ENCODE measurements around the gene GSTO2. TPM values are rescaled to one million over a fixed set of nuclear protein-coding genes. Genes with fewer than 3 reads are reported as not detected.
A peak's percentile ranks its signal among the peaks of the same experiment; 100 is the strongest.

GSTO2 gene
- total RNA-seq, 2 experiments from 2014 or later, result 0.81 to 1.3 TPM

GRCh38 chr10:104347295-104348045, 78.5 kb downstream of the GSTO2 start:
- Mint-ChIP-seq H3K27ac (no peak overlapping the region), H3K27me3 (no peaks in the 10 kb centered on the region), H3K4me3 (no peak overlapping the region), H3K4me1 (peaks cover 13% of the 10 kb centered on the region), H3K36me3 (ENCODE audit: low read depth) (peaks cover 6% of the 10 kb centered on the region), H3K9me3 (peaks cover 8% of the 10 kb centered on the region)
- POLR2A ChIA-PET, result no interaction called here
- CTCF ChIA-PET, result interaction anchor here (0.8 to 3.5 kb wide), 7 partner anchors 9 to 73 kb away, joined by 3 to 20 read pairs (median 8); partner anchors contain the start of gene ITPRIP
- no peak for DNase-seq

GRCh38 chr10:104348601-104349000, 79.6 kb downstream of the GSTO2 start:
- DNase-seq, result no peak
- no peak overlapping the region for H3K4me3 Mint-ChIP-seq
- peaks cover 13% of the 10 kb centered on the region for H3K4me1 Mint-ChIP-seq
- CTCF ChIA-PET, result interaction anchor here (0.8 to 6.0 kb wide), 6 partner anchors 42 to 74 kb away, joined by 3 to 47 read pairs (median 22); no protein-coding TSS in a partner anchor
- H3K27ac Mint-ChIP-seq, result no peak overlapping the region
- POLR2A ChIA-PET, result no interaction called here
- peaks cover 6% of the 10 kb centered on the region for H3K36me3 Mint-ChIP-seq (ENCODE audit: low read depth)
- H3K9me3 Mint-ChIP-seq, result peaks cover 8% of the 10 kb centered on the region
- H3K27me3 Mint-ChIP-seq, result no peaks in the 10 kb centered on the region

DNA sequence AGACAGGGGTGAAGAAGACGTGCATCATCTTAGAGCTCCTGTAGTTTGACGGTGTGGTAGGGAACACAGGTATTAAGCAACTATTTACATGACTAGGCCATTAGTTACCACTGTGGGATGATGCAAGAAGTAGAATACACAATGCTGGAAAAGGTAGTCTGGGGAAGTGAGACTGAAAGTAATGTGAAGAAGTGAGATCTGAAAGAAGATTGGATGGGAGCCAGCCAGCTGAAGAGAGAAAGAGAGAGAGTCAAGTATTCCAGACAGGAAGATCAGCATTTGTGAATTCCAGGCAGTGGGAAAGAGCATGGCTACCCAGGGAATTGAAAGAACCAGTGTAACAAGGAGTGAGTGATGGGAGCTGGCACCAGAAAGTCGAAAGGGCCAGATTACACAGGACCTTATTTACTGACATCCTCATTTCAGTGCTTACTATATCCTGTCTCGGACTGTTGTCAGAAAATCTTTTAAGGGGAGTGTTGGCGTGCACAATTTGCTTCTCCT, 80.7 kb downstream of the GSTO2 start:
- no peak for DNase-seq
- no peak overlapping the region for H3K27ac Mint-ChIP-seq
- ChIA-PET POLR2A (no interaction called here), CTCF (interaction anchor here (0.5 to 6.0 kb wide), 10 partner anchors 12 to 76 kb away, joined by 3 to 47 read pairs (median 15); partner anchors contain the start of gene ITPRIP)
- no peaks in the 10 kb centered on the region for H3K27me3 Mint-ChIP-seq
- peaks cover 6% of the 10 kb centered on the region for H3K36me3 Mint-ChIP-seq (ENCODE audit: low read depth)
- peaks cover 8% of the 10 kb centered on the region for H3K9me3 Mint-ChIP-seq
- H3K4me1 Mint-ChIP-seq, result peaks cover 13% of the 10 kb centered on the region
- H3K4me3 Mint-ChIP-seq, result no peak overlapping the region

DNA sequence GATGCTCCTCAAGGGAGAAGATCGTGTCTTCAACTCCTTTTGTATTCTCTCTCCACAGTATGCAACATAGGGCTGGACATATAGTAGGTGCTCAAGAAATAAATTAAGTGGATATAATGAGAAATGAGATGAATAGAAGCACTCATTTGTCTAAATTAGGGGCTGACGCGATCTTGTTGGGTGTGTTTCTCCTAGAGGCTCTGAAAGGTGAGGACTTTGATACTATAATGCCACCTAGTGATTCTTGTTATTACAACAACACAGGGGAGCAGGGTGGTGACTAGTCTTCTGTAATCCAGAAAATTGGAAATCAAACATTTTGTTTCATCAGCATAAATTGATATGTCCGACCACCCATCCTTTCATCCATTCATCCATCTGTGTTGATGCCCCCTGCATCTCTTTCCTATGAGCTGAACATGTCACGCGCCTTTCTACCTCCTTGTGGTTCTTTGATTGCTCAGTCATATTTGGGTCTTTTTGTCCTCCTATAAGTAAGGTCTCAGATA, 81.2 kb downstream of the GSTO2 start:
- CTCF ChIA-PET, result interaction anchor here (1.0 to 6.0 kb wide), 15 partner anchors 12 to 118 kb away, joined by 3 to 47 read pairs (median 9); partner anchors contain the start of genes CFAP43 and ITPRIP
- H3K4me3 Mint-ChIP-seq, result no peak overlapping the region
- H3K27ac Mint-ChIP-seq, result no peak overlapping the region
- DNase-seq, result peak; percentile 51
- H3K36me3 Mint-ChIP-seq (ENCODE audit: low read depth), result peaks cover 6% of the 10 kb centered on the region
- no peaks in the 10 kb centered on the region for H3K27me3 Mint-ChIP-seq
- POLR2A ChIA-PET, result no interaction called here
- peaks cover 8% of the 10 kb centered on the region for H3K9me3 Mint-ChIP-seq
- peaks cover 13% of the 10 kb centered on the region for H3K4me1 Mint-ChIP-seq

DNA sequence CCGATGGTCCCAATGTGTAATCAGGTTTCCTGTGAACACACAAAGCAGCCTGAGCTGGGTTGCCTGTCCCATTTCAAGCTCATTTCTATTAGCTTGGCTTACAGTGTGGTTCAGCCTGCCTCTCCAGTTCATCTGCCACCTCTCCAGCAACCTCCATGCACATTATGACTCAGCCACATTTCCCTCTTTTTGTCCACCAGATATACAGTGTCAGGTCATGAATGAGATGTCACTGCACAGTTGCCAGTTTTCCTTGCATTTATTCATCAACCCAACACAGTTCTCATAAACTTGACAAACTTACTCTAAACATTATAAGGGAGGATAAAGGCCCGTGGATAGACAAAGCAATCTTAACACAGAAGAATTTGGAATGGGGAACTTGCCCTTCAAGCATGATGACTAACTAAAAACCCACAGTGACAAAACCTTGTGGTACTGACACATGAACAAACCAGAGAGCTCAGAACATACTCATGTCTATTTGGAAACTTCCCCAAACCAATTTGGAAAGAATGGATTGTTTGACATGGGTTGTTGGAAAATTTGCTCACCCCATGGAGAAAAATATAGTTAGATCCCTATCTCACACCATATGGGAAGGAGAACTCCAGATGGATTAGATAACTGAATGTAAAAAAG, 82.2 kb downstream of the GSTO2 start:
- Mint-ChIP-seq H3K9me3 (no peaks in the 10 kb centered on the region), H3K4me3 (no peak overlapping the region), H3K27ac (peak overlapping the region; percentile 60), H3K27me3 (no peaks in the 10 kb centered on the region), H3K4me1 (peaks cover 5% of the 10 kb centered on the region), H3K36me3 (ENCODE audit: low read depth) (peaks cover 2% of the 10 kb centered on the region)
- POLR2A ChIA-PET, result interaction anchor here (0.8 kb wide), 1 partner anchor 45 kb away, joined by 8 read pairs; no protein-coding TSS in a partner anchor
- CTCF ChIA-PET, result interaction anchor here (0.8 to 6.0 kb wide), 24 partner anchors 9 to 230 kb away, joined by 3 to 47 read pairs (median 4); partner anchors contain the start of genes CFAP43, GSTO1, ITPRIP and SFR1
- no peak for DNase-seq

DNA sequence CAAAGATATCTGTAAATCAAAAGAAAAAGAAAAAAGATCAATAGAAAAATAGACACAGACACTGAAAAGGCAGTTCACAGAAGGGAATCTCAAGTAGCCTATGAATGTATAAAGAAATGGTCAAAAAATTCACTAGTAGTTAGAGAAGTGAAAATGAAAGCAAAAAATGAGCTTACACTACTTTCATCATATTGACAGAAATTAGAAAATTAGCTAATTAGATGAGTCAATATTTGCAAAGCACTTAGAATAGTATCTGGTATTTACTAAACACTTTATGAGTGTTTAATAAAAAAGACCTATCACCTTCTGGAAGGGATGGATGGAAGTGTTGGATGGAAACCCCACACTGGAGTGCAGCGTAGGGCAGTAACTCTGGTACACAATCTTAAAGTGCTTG, 82.9 kb downstream of the GSTO2 start:
- no peak for DNase-seq
- H3K4me1 Mint-ChIP-seq, result peaks cover 2% of the 10 kb centered on the region
- peak overlapping the region; percentile 34 for H3K4me3 Mint-ChIP-seq
- H3K27ac Mint-ChIP-seq, result peak overlapping the region; percentile 51
- POLR2A ChIA-PET, result no interaction called here
- no peaks in the 10 kb centered on the region for H3K9me3 Mint-ChIP-seq
- H3K27me3 Mint-ChIP-seq, result no peaks in the 10 kb centered on the region
- H3K36me3 Mint-ChIP-seq (ENCODE audit: low read depth), result peaks cover 1% of the 10 kb centered on the region
- CTCF ChIA-PET, result interaction anchor here (0.9 to 6.0 kb wide), 14 partner anchors 10 to 97 kb away, joined by 3 to 47 read pairs (median 12); partner anchors contain the start of genes GSTO1 and ITPRIP

GRCh38 chr10:104353325-104354048, 84.5 kb downstream of the GSTO2 start, which contains the start of gene CFAP58:
TSS of gene CFAP58 (plus strand) at chr10:104353833. CDS start at chr10:104353898, 65 bp downstream.
- CTCF ChIA-PET, result interaction anchor here (0.5 to 6.0 kb wide), 22 partner anchors 11 to 377 kb away, joined by 3 to 47 read pairs (median 6); partner anchors contain the start of genes GSTO1 and ITPRIP
- Mint-ChIP-seq H3K9me3 (no peaks in the 10 kb centered on the region), H3K4me1 (no peaks in the 10 kb centered on the region), H3K27ac (peak within 1 kb of the TSS; percentile 51), H3K27me3 (no peaks in the 10 kb centered on the region), H3K4me3 (peak within 1 kb of the TSS; percentile 34), H3K36me3 (ENCODE audit: low read depth) (no peaks in the 10 kb centered on the region)
- POLR2A ChIA-PET, result interaction anchor here (1.0 kb wide), 1 partner anchor 16 kb away, joined by 7 read pairs; no protein-coding TSS in a partner anchor
- DNase-seq, result peak; percentile 92

Small RNA genes lying within 50 kb of the gene (microRNA-seq; reads per million reads assigned to microRNA genes)
- gene MIR4482 (ENCODE audit: borderline microRNAs expressed, borderline replicate concordance), result 8.9 reads per million, percentile 38 among the genes with 10 or more reads in this experiment

Other genes with a start within 250 kb of the GSTO2 start
- not detected for gene COL17A1, start 183.3 kb upstream of the GSTO2 start, total RNA-seq
- gene SFR1, start 147.0 kb upstream of the GSTO2 start, total RNA-seq, result 10 to 100 TPM; 13.6 to 16.1 TPM
- not detected for gene CFAP43, start 36.8 kb upstream of the GSTO2 start, total RNA-seq
- gene GSTO1, start 14.3 kb upstream of the GSTO2 start, total RNA-seq, result 100 to 1,000 TPM; 129 to 139 TPM
- 10 to 100 TPM; 24.9 to 26.5 TPM for gene ITPRIP, start 69.3 kb downstream of the GSTO2 start, total RNA-seq
- under 1 TPM; 0.22 to 0.27 TPM for gene CFAP58, start 84.6 kb downstream of the GSTO2 start, total RNA-seq